GM18511 (cell line): ENCODE results near the gene MYO1H.

Source experiments
- ATAC-seq: cut with Tn5 transposase; IDR thresholded peaks from one replicate; pipeline ENCODE4 v1.9.1; 2021; ENCODE audit warnings: mild to moderate bottlenecking, moderate library complexity; ENCODE audit not compliant: unreplicated experiment

Gene MYO1H

GRCh38 chr12:109447482-109447881 lies 99.8 kb downstream of the MYO1H start:
- ATAC-seq, result no peak

GRCh38 chr12:109448272-109448671 lies 100.6 kb downstream of the MYO1H start:
- ATAC-seq, result no peak

- no peak for ATAC-seq
Observed at GRCh38 chr12:109448707-109449390, 101.1 kb downstream of the MYO1H start.

- ATAC-seq, result no peak
Observed at GRCh38 chr12:109449845-109450532, 102.3 kb downstream of the MYO1H start.

- ATAC-seq, result no peak
Observed at GRCh38 chr12:109450980-109451379, 103.3 kb downstream of the MYO1H start.

- no peak for ATAC-seq
Observed at GRCh38 chr12:109451400-109451799, 103.7 kb downstream of the MYO1H start.

DNA sequence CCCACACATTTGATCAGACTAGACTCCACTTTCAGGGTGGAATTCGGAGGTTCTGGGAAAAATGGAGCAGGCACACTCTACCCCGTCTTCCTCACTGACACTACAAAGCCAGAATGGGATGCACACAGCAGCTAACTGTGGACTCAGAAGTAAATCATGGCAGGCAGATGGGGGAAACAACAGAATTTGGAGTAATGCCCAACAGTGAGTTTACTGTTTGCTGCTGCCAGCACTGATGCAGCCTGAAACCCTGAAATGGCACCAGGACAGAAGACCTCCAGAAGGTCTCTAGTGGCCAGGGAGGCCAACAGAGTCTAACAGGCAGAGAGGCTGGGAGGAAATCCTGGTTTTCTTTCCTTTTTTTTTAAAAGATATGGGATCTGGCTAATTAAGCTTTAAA lies 104.8 kb downstream of the MYO1H start:
- no peak for ATAC-seq

DNA sequence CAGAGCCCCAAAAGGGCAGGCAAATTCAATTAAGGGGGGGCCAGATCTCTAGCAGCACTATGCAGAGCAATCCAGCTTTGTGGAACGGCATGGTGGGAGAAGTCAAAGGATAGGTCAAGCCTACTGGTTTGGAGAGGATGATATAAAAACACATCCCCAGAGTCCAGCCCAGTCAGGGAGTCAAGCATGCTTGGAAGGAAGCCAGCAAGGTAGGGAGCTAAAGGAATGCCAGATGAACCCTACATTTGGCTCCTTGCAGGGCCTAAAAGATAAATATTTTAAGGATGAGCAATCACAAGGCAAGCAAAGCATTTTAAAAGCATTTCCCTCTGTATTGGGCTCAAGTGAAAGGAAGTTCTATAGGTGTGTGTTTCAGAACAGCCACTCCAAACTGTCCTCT lies 108.0 kb downstream of the MYO1H start:
- no peak for ATAC-seq

- no peak for ATAC-seq
Observed at GRCh38 chr12:109458086-109458485, 110.4 kb downstream of the MYO1H start.

- ATAC-seq, result no peak
Observed at GRCh38 chr12:109458771-109459208, 111.1 kb downstream of the MYO1H start.

GRCh38 chr12:109459247-109459646 lies 111.5 kb downstream of the MYO1H start:
- ATAC-seq, result no peak

DNA sequence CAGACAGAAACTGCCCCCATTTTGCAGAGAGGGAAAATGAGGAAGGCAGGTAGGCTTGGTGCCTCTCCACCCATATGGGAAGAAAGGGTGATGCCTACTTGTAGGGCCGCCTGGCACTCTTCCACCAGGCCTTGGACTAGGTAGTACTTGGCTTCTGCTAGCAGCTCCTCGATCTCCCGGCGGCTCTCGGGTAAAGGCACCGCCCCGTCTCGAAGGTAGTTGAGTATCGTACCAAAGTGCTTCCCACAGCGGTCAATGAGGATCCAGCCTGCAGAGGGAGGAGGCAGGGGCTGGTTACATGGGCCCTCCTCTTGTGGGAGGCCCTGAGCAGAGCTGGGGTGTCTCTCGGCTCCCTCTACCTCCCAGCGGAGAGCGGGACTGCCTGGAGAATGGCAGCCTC lies 112.8 kb downstream of the MYO1H start:
- no peak for ATAC-seq

DNA sequence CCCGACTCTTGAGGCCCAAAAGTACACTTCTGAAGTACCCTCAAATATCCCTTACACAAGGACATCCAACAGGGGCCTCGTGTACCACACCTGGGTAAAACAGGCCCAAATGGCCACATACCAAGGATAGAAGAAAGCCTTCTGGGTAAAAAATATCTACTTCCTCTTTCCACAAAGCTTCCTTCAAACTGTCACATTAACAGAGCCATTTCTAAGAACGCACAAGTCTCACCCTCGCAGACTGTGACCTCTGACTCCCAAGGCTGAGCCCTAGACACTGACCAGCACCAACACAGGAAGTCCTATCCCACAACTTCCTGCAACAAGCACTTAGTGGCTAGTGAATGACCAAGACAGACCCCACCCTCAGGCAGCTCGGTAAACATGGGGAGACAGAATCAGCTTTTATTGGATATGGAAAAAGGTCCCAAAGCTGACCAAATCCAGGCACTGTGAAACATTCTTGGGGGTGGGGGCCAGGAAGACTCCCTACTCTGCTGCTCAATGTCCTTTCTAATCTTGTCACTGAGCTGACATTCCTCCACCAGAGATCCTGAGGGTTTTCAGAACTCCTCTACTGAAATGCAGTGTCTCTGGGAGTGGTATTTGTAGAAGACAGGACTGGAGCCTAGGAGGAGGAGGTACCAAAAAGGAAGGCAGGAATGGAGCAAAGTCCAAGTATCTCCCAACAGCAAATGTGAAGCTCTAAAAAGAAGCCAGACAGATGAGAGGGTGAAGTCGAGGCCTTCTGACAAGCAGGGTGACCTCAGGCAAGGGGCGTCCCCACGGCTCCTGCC lies 113.5 kb downstream of the MYO1H start:
- ATAC-seq, result no peak

GRCh38 chr12:109461846-109462756 lies 114.4 kb downstream of the MYO1H start:
- no peak for ATAC-seq

GRCh38 chr12:109462868-109463692 lies 115.4 kb downstream of the MYO1H start:
- ATAC-seq, result no peak

DNA sequence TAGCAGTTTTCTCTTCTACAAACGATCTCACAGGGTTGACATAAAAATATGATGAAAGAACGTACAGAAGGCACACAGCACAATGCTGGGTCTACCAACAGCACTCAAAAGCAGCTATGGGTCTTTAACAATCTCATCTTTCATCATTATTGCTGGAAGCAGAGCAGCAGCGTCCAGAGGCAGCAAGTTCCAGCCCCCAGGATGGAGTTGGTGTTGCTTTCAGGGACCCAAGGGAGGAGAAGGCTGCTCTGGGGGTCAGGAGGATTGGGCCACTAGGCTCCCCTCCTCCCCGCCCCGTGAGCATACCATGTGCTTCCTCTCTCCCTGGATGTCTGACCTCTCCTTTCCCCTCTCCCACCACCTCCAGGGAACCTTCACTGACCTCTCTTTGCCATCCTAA lies 116.1 kb downstream of the MYO1H start:
- ATAC-seq, result no peak

DNA sequence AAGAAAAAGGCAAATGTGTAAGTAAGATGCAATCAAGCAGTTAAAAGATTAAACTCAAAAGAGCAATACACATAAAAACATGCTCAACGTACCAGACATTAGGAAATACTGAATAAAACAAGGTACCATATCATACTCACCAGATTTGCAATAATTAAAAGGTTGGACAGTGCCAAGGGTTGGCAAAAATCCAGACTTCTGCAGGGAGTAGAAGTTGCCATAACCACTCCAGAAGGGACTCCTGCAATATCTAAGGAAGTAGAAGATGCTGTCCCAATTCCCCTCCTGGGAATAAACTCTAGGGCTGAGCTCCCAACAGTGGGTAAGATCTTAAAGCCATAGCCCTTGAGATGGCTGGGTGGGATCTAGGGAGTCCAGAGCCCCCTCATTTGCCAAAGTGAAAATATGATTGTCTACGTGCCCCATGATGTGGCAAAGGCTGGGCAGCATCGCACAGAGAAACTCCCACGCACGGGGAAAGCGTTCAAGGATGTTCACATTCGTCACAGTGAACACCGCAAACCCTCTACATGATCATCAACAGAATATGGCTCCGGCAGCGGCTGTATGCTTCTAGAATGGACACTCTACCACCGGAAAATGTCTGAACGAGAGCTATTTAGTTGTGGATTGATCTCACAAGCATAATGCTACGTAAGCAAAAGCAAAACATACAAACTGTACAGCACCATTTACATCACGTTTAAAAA lies 117.1 kb downstream of the MYO1H start:
- ATAC-seq, result no peak

- no peak for ATAC-seq
Observed at GRCh38 chr12:109466305-109466704, 118.6 kb downstream of the MYO1H start.

- no peak for ATAC-seq
Observed at GRCh38 chr12:109466821-109467220, 119.1 kb downstream of the MYO1H start.
